Cardiac septum (tissue), 1 donor: Measurements from ENCODE around the gene SMIM3. TPM values are rescaled to one million over a fixed set of nuclear protein-coding genes. Genes with fewer than 3 reads are reported as not detected.

Experiments used
- DNase-seq: peaks from one replicate; pipeline ENCODE4 v3.0.0-alpha.2; 2020; ENCODE audit warnings: low spot score
- intact Hi-C: fragments of 100-400 bp; cut with DNase I; formaldehyde crosslinking; loops from one replicate; pipeline ENCODE4 v1.14.0; 2022
- total RNA-seq: library from RNA; stranded (reverse); fragmentation: NEBNext Ultra II Directional; extraction: Animal tissue kit (Norgen Biotek cat#: 25700); gene quantifications from one replicate; pipeline ENCODE4 v1.2.1, GENCODE V29; 2021
- donor health status: DM: no; HTN: no; CAD: no.

The SMIM3 gene
- total RNA-seq, 1 donor from 2014 or later: 15.3 TPM

GRCh38 chr5:150763023-150763769 lies 15.4 kb upstream of the SMIM3 start:
- intact Hi-C loops: no loop called here
- DNase-seq: peak; percentile 79

GRCh38 chr5:150764530-150764929 lies 14.0 kb upstream of the SMIM3 start:
- no peak for DNase-seq
- intact Hi-C loops: no loop called here

- intact Hi-C loops: no loop called here
- DNase-seq: no peak
These were observed 13.4 kb upstream of the SMIM3 start for GRCh38 chr5:150765011-150765798.

DNA sequence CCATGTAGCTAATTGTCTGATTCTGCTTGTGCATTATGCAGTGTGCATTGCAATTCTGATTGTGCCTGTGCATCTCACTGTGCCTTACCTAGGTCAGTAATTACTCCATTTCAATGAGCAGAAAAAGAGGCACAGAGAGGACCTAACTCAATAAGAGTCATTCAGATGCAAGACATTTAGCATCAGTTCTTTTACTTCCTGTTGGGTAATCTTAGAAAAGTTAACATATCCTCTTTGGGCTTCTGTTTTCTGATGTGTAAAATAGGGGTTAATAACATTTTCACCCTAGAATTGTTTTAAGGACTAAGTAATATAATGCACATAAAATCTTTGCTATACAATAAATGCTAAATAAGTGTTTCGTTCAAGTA lies 12.8 kb upstream of the SMIM3 start:
- DNase-seq: no peak
- intact Hi-C loops: no loop called here

- intact Hi-C loops: no loop called here
- DNase-seq: no peak
These were observed 12.3 kb upstream of the SMIM3 start for GRCh38 chr5:150766251-150766650.

- no peak for DNase-seq
- intact Hi-C loops: loop anchor here (10.0 kb wide), 1 partner anchor 206 kb away; no protein-coding TSS in a partner anchor
These were observed 7.3 kb upstream of the SMIM3 start for GRCh38 chr5:150771034-150771795.

DNA sequence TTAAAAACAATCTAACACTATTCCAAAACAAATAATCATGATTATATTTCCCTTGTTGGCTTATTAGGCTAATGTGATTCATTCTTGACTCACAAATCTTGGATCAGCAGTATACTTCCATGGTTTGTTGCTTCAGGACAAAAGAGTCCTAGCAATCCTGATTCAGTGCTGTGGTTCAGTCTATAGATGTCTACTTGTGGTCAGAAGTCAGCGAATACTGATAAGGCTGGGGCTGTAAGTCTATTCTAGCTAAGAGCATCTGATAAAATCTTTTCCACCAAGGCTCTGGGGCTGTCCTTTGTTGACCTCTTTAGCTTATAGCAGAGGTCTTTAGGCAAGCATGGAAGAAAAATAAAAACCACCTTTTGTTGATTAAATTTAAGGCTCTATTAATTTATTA lies 4.4 kb upstream of the SMIM3 start:
- no peak for DNase-seq
- intact Hi-C loops: loop anchor here (10.0 kb wide), 1 partner anchor 209 kb away; no protein-coding TSS in a partner anchor

DNA sequence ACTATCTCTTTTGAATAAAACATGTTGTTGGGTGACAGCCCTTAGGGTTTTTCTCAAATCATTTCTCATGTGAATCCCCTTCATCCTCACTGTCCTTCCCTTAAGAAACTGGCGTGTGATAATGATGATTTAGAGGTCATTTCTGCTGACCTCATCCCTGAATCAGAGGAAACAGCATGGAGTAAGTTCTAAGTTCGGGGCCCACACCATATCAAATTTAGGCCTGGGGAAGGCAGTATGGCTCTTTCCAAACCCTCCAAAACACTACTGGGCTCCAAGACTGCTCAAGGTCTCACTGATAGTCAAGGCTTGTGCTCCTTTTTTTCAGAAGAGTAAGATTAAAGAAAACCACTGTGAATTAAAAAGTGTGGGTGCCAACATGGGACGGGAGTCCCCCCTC lies 872 bp upstream of the SMIM3 start:
- intact Hi-C loops: loop anchor here (2.0 to 10.0 kb wide), 3 partner anchors 19 to 213 kb away; partner anchors contain the start of genes DCTN4 and RBM22
- no peak for DNase-seq

DNA sequence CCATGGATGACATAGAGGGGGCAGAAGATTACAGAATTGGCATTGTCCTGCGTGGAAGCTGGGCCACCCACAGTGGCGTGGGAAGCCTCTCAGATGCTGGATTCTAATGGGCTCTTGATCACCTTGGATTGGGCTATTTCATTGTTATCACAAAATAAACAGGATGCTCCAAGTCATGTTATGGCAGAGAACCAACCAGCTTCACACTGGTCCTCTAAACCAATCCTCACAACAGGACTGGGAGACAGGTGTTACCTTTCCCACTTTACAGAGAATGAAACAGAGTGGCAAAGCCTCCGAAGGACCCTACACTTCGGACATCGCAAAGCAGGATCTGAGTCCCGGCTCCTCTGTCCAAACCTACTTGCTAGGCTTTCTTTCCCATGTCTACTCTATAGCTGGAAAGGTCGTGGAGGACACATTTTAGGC lies 455 bp upstream of the SMIM3 start:
- intact Hi-C loops: loop anchor here (2.0 to 10.0 kb wide), 3 partner anchors 19 to 213 kb away; partner anchors contain the start of genes DCTN4 and RBM22
- DNase-seq: no peak

GRCh38 chr5:150779397-150780186 lies 1.0 kb downstream of the SMIM3 start:
- intact Hi-C loops: loop anchor here (2.0 to 10.0 kb wide), 3 partner anchors 21 to 215 kb away; partner anchors contain the start of genes DCTN4 and RBM22
- DNase-seq: no peak

- no peak for DNase-seq
- intact Hi-C loops: no loop called here
These were observed 1.7 kb downstream of the SMIM3 start for GRCh38 chr5:150780187-150780692.

GRCh38 chr5:150780816-150781221 lies 2.3 kb downstream of the SMIM3 start:
- intact Hi-C loops: no loop called here
- no peak for DNase-seq

- intact Hi-C loops: no loop called here
- DNase-seq: no peak
These were observed 3.4 kb downstream of the SMIM3 start for GRCh38 chr5:150781706-150782614.

DNA sequence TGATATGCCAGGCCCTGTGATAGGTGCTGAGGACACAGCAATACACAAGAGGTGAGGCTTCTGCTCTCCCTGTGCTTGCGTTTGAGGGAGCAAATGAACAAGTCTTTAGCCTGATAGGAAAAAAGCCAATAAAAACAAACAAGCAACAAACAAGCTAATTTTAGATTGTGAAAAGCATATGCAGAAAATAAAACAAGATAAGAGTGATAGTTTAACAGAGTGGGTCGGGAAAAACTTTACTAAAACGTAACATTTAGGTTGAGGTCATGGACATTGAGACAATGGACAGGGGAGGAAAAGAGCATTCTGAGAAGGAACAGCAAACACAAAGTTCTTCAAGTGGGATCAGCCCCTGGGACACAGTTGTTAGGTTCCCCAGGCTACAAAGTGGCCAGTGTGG lies 4.3 kb downstream of the SMIM3 start:
- intact Hi-C loops: no loop called here
- no peak for DNase-seq

DNA sequence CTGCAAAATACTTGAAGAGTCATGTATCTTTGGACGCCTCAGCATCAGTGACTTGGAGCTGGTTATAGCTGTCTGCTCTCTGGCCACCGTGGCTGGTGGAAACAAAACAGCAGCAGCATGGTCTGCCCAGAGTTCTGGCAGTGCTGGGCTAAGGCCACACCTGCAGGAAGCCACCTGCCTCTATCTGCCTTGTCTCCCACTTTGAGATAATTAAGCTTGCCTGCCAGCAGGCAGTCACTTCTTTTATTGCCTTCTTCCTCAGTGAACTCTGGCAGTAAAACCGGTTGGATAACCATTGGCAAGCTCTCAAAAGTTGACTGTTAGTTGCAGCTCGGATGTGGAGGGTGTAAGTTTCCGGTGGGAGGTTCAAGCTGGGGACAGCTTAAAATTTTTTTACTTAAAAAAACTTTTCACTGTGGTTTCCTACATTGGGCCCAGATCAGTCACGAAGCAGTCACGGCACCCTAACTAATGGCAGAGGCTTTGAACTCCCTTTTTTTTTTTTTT lies 4.9 kb downstream of the SMIM3 start:
- intact Hi-C loops: no loop called here
- DNase-seq: peak; percentile 77

DNA sequence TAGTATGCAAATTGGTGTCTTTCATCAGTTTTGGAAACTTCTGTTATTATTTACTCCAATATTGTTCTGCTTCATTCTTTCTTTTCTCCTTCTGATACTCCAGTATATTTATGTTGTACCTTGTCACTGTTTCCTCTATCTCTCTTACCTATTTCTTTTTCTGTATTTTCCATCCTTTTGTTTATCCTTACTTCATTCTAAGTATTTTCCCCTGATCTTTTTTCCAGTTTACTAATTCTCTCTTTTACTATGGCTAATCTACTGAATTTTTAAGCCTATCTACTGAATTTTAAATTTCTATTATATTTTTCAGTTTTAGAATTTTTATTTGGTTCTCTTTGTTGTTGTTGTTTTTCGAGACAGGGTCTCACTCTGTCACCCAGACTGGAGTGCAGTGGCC lies 7.4 kb downstream of the SMIM3 start:
- intact Hi-C loops: no loop called here
- no peak for DNase-seq

- intact Hi-C loops: no loop called here
- DNase-seq: no peak
These were observed 8.3 kb downstream of the SMIM3 start for GRCh38 chr5:150786876-150787275.

DNA sequence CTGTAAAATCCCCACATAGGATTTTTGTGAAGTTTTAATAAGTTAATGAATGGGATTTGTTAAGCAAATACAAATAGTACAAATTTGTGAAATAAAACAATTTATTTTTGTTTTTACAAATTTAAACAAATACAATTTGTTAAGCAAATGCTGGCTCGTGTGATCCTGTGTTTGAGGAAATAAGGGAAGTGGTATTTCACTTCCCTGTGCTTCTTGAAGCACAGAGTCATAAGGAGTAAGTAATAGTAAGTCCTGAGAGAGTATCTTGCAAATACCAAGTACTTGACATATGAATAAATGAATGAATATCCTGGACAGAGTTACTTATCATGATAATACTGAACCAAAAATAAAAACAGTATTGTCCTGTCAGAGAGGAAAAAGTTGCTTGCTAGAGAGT lies 9.1 kb downstream of the SMIM3 start:
- intact Hi-C loops: no loop called here
- DNase-seq: no peak
